Erythroblast (primary cell): ENCODE measurements around the gene ARHGEF33.

Source experiments
- GATA1 ChIP-seq: IDR thresholded peaks from 2 replicates; pipeline ENCODE4 v1.6.1; 2011; ENCODE audit warnings: low read depth, mild to moderate bottlenecking, control low read depth, low read length, moderate library complexity
- POLR2A ChIP-seq: IDR thresholded peaks from 2 replicates; pipeline ENCODE4 v1.6.1; 2011; ENCODE audit warnings: mild to moderate bottlenecking, low read length

GRCh38 chr2:38951766-38952165, 62.1 kb downstream of the ARHGEF33 start:
- TF ChIP-seq POLR2A = no peak
- TF ChIP-seq GATA1 = no peak
